HG02798 (cell line): ENCODE measurements around the gene ART3.

Experiments
- ATAC-seq: cut with Tn5 transposase; IDR thresholded peaks from one replicate; pipeline ENCODE4 v1.9.1; 2021; ENCODE audit warnings: mild to moderate bottlenecking; ENCODE audit not compliant: unreplicated experiment, poor library complexity

The ART3 gene

DNA sequence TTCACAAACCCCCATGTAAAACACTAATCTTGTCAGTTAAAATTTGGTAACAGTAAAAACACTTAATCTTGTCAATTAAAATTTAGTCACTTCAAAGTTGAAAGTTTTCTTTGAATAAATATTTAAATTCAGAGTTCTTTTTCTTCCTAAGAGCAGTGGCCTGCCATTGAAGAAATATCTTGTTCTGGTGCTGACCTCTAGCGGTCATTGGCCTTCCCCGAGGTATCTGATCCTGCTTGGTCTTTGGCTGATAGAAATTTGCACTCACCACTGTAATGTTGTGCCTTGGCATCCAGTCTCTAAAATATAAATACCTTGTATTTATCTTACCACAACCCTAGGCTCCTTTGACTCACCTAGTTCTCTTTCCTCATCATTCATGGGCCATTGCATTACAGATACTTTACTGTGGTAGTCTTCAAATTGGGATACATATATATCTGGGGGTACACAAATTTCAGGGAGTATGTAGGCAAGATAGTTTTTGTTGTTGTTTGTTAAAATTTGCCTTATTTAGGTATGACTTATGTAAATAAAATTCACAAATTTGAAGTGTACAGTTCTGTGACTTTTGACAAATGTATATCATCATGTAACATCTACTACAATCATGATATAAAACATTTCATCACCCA is 6.7 kb upstream of the ART3 start:
- peak; percentile 80 for ATAC-seq

DNA sequence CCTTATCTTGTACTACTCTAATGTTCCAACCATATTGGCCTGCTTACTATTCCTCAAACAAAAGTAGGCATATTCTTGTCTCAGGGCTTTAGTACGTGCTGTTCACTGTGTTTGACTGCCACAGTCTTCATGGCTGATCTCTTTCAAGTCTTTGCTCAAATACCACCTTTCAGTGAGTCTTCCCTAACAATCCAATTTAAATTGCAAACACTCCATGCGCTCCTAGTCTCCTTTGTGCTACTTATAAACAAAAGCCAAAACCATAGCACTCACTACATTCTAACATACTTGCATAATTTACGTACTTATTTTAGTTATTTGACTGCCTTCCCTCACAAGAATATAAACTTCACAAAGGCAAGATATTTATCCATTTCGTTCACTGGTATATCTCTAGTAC is 1.7 kb upstream of the ART3 start:
- no peak for ATAC-seq

DNA sequence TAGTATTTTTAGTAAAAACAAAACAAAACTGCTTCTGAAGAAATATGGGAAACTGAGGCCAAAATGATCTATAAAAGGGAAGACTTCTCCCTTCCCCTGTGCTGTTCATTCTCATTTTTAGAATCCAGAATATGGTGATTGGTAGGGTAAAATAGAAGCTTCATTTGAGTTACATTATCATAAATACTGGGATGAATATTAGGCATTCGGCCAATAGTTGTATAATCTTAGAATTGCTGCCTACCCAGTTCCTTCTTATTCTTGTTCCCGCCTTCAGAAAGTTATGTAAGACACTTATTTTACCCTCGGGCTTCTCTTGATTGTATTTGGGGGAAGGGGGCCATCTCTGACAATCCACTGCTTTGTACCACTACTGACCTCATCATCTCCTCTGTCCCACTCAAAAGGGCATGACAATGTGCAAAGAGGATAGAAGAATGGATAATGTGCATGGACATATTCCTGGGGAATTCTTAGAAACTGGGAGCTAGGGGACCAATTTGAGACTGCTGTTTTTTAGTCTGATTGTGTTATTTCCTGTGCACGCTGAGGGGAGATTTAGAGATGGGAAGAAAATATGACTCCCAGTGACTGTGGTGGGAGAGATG is 588 bp downstream of the ART3 start:
- no peak for ATAC-seq

DNA sequence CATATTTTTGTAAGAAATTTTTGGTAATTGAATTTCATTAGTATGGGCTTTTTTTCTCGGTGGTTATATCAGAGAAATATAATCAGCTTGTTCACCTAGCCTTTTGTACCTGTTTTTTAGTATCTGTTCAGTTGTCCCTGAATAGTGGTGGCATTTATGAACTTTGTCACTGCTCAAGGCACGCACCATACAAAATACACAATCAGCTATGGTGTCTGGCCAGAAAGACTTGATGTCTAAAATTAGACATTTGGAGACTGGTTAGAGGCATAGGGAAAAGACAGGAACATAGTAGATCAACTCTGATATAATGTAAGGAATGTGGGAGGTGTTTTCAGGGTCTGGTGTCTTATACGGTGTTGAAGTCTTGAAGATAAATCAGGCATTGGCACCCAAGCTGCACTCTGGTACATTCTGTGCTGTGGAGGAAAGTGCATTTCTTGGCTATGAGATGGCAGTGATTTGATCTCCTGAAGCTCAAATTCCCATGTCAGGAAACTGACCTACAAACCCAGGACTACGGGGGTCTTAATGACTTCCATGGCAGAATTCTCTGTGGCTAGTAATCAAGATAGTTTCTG is 3.6 kb downstream of the ART3 start:
- no peak for ATAC-seq

DNA sequence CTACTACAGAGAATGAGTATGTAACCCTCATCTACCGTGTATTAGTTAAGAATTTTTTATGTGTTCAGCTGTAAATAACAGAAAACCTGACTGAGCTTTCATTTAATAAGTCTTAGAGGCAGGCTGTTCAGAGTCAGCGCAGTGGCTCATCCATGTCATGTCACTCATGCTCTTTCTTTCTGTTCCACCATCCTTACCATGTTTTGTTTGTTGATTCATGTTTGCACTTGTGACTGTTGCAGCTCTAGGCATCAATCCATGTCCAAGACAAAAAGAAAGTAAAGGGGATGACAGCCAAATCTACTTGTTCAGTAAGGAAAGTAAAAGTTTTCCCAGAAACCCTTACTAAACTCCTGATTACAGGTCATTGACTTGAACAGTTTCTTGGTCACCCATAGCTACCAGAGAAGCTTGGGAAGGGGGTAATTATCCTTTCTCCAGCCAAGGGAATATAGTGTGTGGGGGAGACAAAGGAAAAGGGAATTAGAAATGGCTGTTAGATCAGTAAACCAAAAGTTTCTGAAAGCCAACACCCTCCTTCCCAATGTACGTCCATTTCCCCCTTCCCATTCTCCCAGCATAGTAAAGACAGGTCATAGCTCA is 9.0 kb downstream of the ART3 start:
- ATAC-seq: no peak

DNA sequence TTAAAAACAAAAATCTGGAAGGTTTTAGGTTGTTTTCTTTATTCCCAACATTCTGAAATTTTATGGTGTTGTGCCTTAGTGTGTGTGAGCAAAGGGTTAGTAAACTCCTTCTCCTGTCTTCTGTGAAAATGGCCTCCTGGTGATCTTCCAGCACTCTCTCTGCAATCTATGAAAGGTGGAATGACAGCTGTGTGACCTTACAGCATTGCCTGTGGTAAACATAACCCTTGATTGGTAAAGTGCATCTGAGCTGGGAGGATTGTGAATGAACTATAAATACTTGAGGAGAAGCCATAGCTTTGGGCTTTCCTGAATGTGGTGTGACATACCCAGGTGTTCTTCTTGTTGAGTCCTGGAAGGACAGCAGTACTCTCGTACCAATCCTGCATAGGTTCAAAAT is 10.0 kb downstream of the ART3 start:
- ATAC-seq: no peak

- ATAC-seq: no peak
These were observed 12.7 kb downstream of the ART3 start for GRCh38 chr4:76087007-76087769.

DNA sequence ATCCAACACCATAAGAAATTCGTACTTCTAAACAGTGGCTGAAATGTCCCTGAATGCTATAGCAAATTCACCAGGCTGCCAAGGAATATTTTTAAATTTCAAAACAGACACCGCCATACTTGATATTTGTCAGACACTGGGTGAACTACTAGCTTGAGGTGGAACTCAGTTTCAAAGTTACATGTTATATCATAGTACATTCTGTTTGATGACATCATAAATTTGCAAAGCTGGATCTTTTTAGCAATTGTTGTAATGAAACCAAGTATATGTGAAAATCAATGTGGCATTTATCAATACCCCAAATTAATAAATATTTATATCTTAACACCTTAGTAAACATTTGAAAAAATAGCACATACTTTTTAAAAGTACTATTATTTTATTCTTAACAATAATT is 14.2 kb downstream of the ART3 start:
- no peak for ATAC-seq

- peak; percentile 62 for ATAC-seq
These were observed 15.8 kb downstream of the ART3 start for GRCh38 chr4:76090241-76090691.

GRCh38 chr4:76091052-76091451 is 16.5 kb downstream of the ART3 start:
- no peak for ATAC-seq

GRCh38 chr4:76095568-76095967 is 21.1 kb downstream of the ART3 start:
- ATAC-seq: no peak

GRCh38 chr4:76096076-76096475 is 21.6 kb downstream of the ART3 start:
- no peak for ATAC-seq

- no peak for ATAC-seq
These were observed 31.1 kb downstream of the ART3 start for GRCh38 chr4:76105652-76106051.

GRCh38 chr4:76106442-76106841 is 31.9 kb downstream of the ART3 start:
- ATAC-seq: no peak

GRCh38 chr4:76108467-76109181 is 34.1 kb downstream of the ART3 start:
- ATAC-seq: no peak

DNA sequence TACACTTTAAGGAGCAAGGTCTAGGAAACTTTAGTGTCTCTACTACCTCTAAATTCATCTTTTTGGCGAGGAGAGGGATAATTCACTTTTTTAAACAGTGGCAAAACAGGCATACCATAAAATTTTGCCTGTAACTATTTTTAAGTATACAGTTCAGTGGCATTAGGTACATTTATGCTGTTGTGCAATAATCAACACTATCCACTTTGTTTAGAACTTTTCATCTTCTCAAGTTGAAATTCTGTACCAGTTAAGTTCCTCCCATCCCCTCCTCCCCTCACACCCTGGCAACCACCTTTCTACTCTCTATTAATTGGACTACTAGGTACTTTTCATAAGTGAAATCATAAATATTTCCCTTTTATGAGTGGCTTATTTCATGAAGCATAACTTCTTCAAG is 42.3 kb downstream of the ART3 start:
- no peak for ATAC-seq

GRCh38 chr4:76117536-76117935 is 43.0 kb downstream of the ART3 start:
- no peak for ATAC-seq

- ATAC-seq: no peak
These were observed 45.7 kb downstream of the ART3 start for GRCh38 chr4:76120199-76120598.

DNA sequence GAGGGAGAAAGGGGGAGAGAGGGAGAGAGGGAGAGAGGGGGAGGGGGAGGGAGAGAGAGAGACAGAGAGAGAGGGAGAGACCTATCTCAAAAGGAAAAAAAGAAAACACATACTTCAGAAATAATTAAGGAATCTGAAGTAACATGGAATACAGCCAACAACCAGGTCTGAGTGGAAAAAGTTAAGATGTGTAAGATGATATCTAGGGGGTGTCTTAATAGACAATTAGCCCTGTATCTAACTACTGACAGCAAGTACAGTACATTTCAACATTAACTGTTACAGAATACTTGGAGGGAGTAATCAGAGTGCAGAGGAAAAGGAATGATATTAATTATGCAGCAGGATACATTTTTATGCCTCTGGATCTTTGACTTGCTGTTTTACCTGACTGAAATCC is 51.3 kb downstream of the ART3 start:
- ATAC-seq: no peak

- ATAC-seq: no peak
These were observed 53.2 kb downstream of the ART3 start for GRCh38 chr4:76127754-76128153.
